A673 (cell line): Measurements from ENCODE around the gene JAML. TPM values are rescaled to one million over a fixed set of nuclear protein-coding genes. Genes with fewer than 3 reads are reported as not detected.

Experiments used
- BruUV-seq: library from RNA; stranded (reverse); fragments of 400-500 nt; replicated peaks from 2 replicates; lab custom pipeline; 2021; lab: Mats Ljungman, UMichigan
- CTCF ChIA-PET: fragments of 300-600 bp; sonication (Branson Sonifier 250); formaldehyde crosslinking; loops from one replicate; lab custom pipeline; 2022; ENCODE audit warnings: antibody characterized with exemption; lab: Charles Lee
- POLR2A ChIA-PET: fragments of 300-600 bp; sonication (Branson Sonifier 250); formaldehyde crosslinking; loops from one replicate; lab custom pipeline; 2022; ENCODE audit warnings: antibody characterized with exemption; ENCODE audit not compliant: low non-redundant PET; lab: Charles Lee
- DNase-seq: peaks from one replicate; pipeline ENCODE4 v3.0.0-alpha.2; 2015; ENCODE audit warnings: low spot score
- H3K27ac ChIP-seq: fragments of 200-600 bp; sonication (generic); 2 replicates; pipeline ENCODE4 v1.5.1; 2016; ENCODE audit warnings: mixed run types, low read depth, mild to moderate bottlenecking, mixed read lengths, antibody characterized with exemption, low read length; ENCODE audit not compliant: poor library complexity, severe bottlenecking
- H3K27me3 ChIP-seq: fragments of 200-600 bp; sonication (generic); replicated peaks from 2 replicates; pipeline ENCODE4 v1.6.1; 2017; ENCODE audit warnings: mixed run types, low read depth, mild to moderate bottlenecking, mixed read lengths, antibody characterized with exemption, low read length; ENCODE audit not compliant: insufficient read depth, poor library complexity
- H3K36me3 ChIP-seq: fragments of 200-600 bp; sonication (generic); 2 replicates; pipeline ENCODE4 v1.6.1; 2016; ENCODE audit warnings: mixed run types, mild to moderate bottlenecking, mixed read lengths, antibody characterized with exemption, low read length; ENCODE audit not compliant: insufficient read depth, poor library complexity, severe bottlenecking
- H3K4me1 ChIP-seq: fragments of 200-600 bp; sonication (generic); 2 replicates; pipeline ENCODE4 v1.6.1; 2017; ENCODE audit warnings: mixed run types, mild to moderate bottlenecking, mixed read lengths, antibody characterized with exemption, low read length; ENCODE audit not compliant: insufficient read depth, poor library complexity, severe bottlenecking
- H3K4me3 ChIP-seq: fragments of 200-600 bp; sonication (generic); 2 replicates; pipeline ENCODE4 v1.5.1; 2016; ENCODE audit warnings: low read depth, mixed run types, mild to moderate bottlenecking, mixed read lengths, low read length; ENCODE audit not compliant: poor library complexity, severe bottlenecking
- H3K9me3 ChIP-seq: fragments of 200-600 bp; sonication (generic); 2 replicates; pipeline ENCODE4 v1.6.1; 2016; ENCODE audit warnings: mixed run types, low read depth, mild to moderate bottlenecking, mixed read lengths, antibody characterized with exemption, low read length; ENCODE audit not compliant: poor library complexity, severe bottlenecking
- CTCF ChIP-seq: fragments of 300-800, 200-600 bp; sonication (generic); conservative IDR thresholded peaks from 2 replicates; pipeline ENCODE4 v1.5.1; 2017; ENCODE audit warnings: low read depth, mild to moderate bottlenecking, antibody characterized with exemption, low read length, moderate library complexity, mixed read lengths
- EZH2 ChIP-seq: fragments of 200-600 bp; sonication (generic); IDR thresholded peaks from 2 replicates; pipeline ENCODE4 v1.6.1; 2017; ENCODE audit warnings: borderline replicate concordance, low read depth, mild to moderate bottlenecking, mixed read lengths, antibody characterized with exemption, low read length; ENCODE audit not compliant: poor library complexity, severe bottlenecking
- intact Hi-C: fragments of 100-400 bp; cut with micrococcal nuclease; formaldehyde crosslinking; loops from one replicate; pipeline ENCODE4 v1.10.0; 2022; ENCODE audit not compliant: unreplicated experiment
- total RNA-seq: library from RNA; stranded (reverse); gene quantifications from 2 replicates; pipeline ENCODE4 v1.2.3, GENCODE V29; 2021

The JAML gene
- total RNA-seq, 1 experiment from 2014 or later: not detected

- no peaks in the 10 kb centered on the region for H3K9me3 ChIP-seq
- H3K4me3 ChIP-seq: no peak overlapping the region
- ChIA-PET CTCF (no interaction called here), POLR2A (no interaction called here)
- H3K27ac ChIP-seq: no peak overlapping the region
- H3K4me1 ChIP-seq: no peaks in the 10 kb centered on the region
- H3K36me3 ChIP-seq: no peaks in the 10 kb centered on the region
- peaks cover 82% of the 10 kb centered on the region for H3K27me3 ChIP-seq
- no TSS peak for BruUV-seq
- DNase-seq: peak; percentile 18
- TF ChIP-seq CTCF: no peak
- no peak for TF ChIP-seq EZH2
- intact Hi-C loops: no loop called here
These were observed 13.8 kb downstream of the JAML start for GRCh38 chr11:118211006-118211405.

GRCh38 chr11:118210323-118210722 is 14.5 kb downstream of the JAML start:
- DNase-seq: no peak
- TF ChIP-seq EZH2: no peak
- no peak for TF ChIP-seq CTCF
- Histone ChIP-seq H3K36me3 (no peaks in the 10 kb centered on the region), H3K27ac (no peak overlapping the region), H3K9me3 (no peaks in the 10 kb centered on the region), H3K4me1 (no peaks in the 10 kb centered on the region), H3K27me3 (peaks cover 89% of the 10 kb centered on the region), H3K4me3 (no peak overlapping the region)
- ChIA-PET CTCF (no interaction called here), POLR2A (no interaction called here)
- BruUV-seq: no TSS peak
- intact Hi-C loops: no loop called here

- Histone ChIP-seq H3K27me3 (peaks cover 87% of the 10 kb centered on the region), H3K9me3 (no peaks in the 10 kb centered on the region), H3K4me3 (no peak overlapping the region), H3K36me3 (no peaks in the 10 kb centered on the region), H3K4me1 (no peaks in the 10 kb centered on the region), H3K27ac (no peak overlapping the region)
- TF ChIP-seq EZH2 (no peak), CTCF (no peak)
- CTCF ChIA-PET: no interaction called here
- DNase-seq: no peak
- intact Hi-C loops: no loop called here
- POLR2A ChIA-PET: no interaction called here
- BruUV-seq: no TSS peak
These were observed 15.8 kb downstream of the JAML start for GRCh38 chr11:118209033-118209432.
